ENCODE results near the gene PCAT6.
"Not testable (repeated sequence)": the region's sequence is repeated elsewhere in the genome, so short reads cannot be mapped to it uniquely, and the experiment has no call there.

Gene PCAT6

GRCh38 chr1:202810615-202811295 lies at the start of gene PCAT6:
TSS of gene PCAT6 (plus strand) at chr1:202810954.
- peak; percentile 98 for DNase-seq (ENCODE audit: low spot score)

GRCh38 chr1:202762019-202762418 lies 48.7 kb upstream of the PCAT6 start:
- DNase-seq (ENCODE audit: low spot score): no peak

GRCh38 chr1:202765721-202766120 lies 45.0 kb upstream of the PCAT6 start:
- DNase-seq (ENCODE audit: low spot score): no peak

GRCh38 chr1:202770135-202770534 lies 40.6 kb upstream of the PCAT6 start:
- DNase-seq (ENCODE audit: low spot score): no peak

GRCh38 chr1:202781180-202781579 lies 29.6 kb upstream of the PCAT6 start:
- no peak for DNase-seq (ENCODE audit: low spot score)

GRCh38 chr1:202786804-202787203 lies 23.9 kb upstream of the PCAT6 start:
- DNase-seq (ENCODE audit: low spot score): no peak

GRCh38 chr1:202788800-202789199 lies 22.0 kb upstream of the PCAT6 start:
- DNase-seq (ENCODE audit: low spot score): no peak

GRCh38 chr1:202791077-202791747 lies 19.5 kb upstream of the PCAT6 start:
- no peak for DNase-seq (ENCODE audit: low spot score)

GRCh38 chr1:202794051-202794740 lies 16.6 kb upstream of the PCAT6 start:
- no peak for DNase-seq (ENCODE audit: low spot score)

GRCh38 chr1:202794931-202795330 lies 15.8 kb upstream of the PCAT6 start:
- DNase-seq (ENCODE audit: low spot score): not testable (repeated sequence)

- no peak for DNase-seq (ENCODE audit: low spot score)
Observed at GRCh38 chr1:202796670-202797069, 14.1 kb upstream of the PCAT6 start.

GRCh38 chr1:202798260-202798659 lies 12.5 kb upstream of the PCAT6 start:
- DNase-seq (ENCODE audit: low spot score): no peak

- DNase-seq (ENCODE audit: low spot score): no peak
Observed at GRCh38 chr1:202798792-202799331, 11.9 kb upstream of the PCAT6 start.

GRCh38 chr1:202800742-202801141 lies 10.0 kb upstream of the PCAT6 start:
- no peak for DNase-seq (ENCODE audit: low spot score)

GRCh38 chr1:202801175-202801574 lies 9.6 kb upstream of the PCAT6 start:
- DNase-seq (ENCODE audit: low spot score): no peak

GRCh38 chr1:202802034-202802433 lies 8.7 kb upstream of the PCAT6 start:
- no peak for DNase-seq (ENCODE audit: low spot score)

- peak; percentile 39 for DNase-seq (ENCODE audit: low spot score)
Observed at GRCh38 chr1:202802998-202803932, 7.5 kb upstream of the PCAT6 start.

GRCh38 chr1:202804126-202804525 lies 6.6 kb upstream of the PCAT6 start:
- DNase-seq (ENCODE audit: low spot score): no peak

GRCh38 chr1:202805886-202806844 lies 4.6 kb upstream of the PCAT6 start:
- DNase-seq (ENCODE audit: low spot score): no peak

- DNase-seq (ENCODE audit: low spot score): no peak
Observed at GRCh38 chr1:202806845-202807450, 3.8 kb upstream of the PCAT6 start.
